OCI-LY7 (cell line): ENCODE measurements around the gene TOX4. TPM values are rescaled to one million over a fixed set of nuclear protein-coding genes. Genes with fewer than 3 reads are reported as not detected.

ENCODE experiments used
- BruUV-seq: library from RNA; stranded (reverse); fragments of 400-500 nt; replicated peaks from 2 replicates; lab custom pipeline; 2021; lab: Mats Ljungman, UMichigan
- CTCF ChIA-PET: fragments of 300-600 bp; sonication (Branson Sonifier 250); formaldehyde crosslinking; loops from one replicate; lab custom pipeline; 2022; ENCODE audit warnings: antibody characterized with exemption; ENCODE audit not compliant: unreplicated experiment; lab: Charles Lee
- POLR2A ChIA-PET: fragments of 300-600 bp; sonication (Branson Sonifier 250); formaldehyde crosslinking; loops from one replicate; lab custom pipeline; 2022; ENCODE audit warnings: antibody characterized with exemption; lab: Charles Lee
- DNase-seq: peaks from one replicate; pipeline ENCODE4 v3.0.0-alpha.2; 2015; ENCODE audit warnings: low spot score
- H2AFZ ChIP-seq: fragments of 200-600 bp; sonication (generic), shearing (Covaris generic); 2 replicates; pipeline ENCODE4 v1.6.1; 2014; ENCODE audit warnings: mild to moderate bottlenecking, antibody characterized with exemption, low read length, moderate library complexity
- H3K27ac ChIP-seq: fragments of 200-600 bp; sonication (generic); 2 replicates; pipeline ENCODE4 v1.5.1; 2014; ENCODE audit warnings: mixed run types, low read depth, mild to moderate bottlenecking, moderate library complexity, low read length, inconsistent platforms; ENCODE audit not compliant: poor library complexity, severe bottlenecking
- H3K36me3 ChIP-seq: fragments of 200-600 bp; sonication (generic); 2 replicates; pipeline ENCODE4 v1.6.1; 2014; ENCODE audit warnings: mild to moderate bottlenecking, antibody characterized with exemption, low read length, moderate library complexity, mixed read lengths; ENCODE audit not compliant: insufficient read depth
- H3K4me1 ChIP-seq: fragments of 200-600 bp; sonication (generic); 2 replicates; pipeline ENCODE4 v1.5.1; 2014; ENCODE audit warnings: mild to moderate bottlenecking, low read length; ENCODE audit not compliant: insufficient read depth, poor library complexity, severe bottlenecking
- H3K4me2 ChIP-seq: fragments of 200-600 bp; sonication (generic); 2 replicates; pipeline ENCODE4 v1.6.1; 2014; ENCODE audit warnings: mild to moderate bottlenecking, low read length
- H3K4me3 ChIP-seq: fragments of 200-600 bp; sonication (generic); 2 replicates; pipeline ENCODE4 v1.5.1; 2014; ENCODE audit warnings: mild to moderate bottlenecking, low read depth, low read length; ENCODE audit not compliant: poor library complexity, severe bottlenecking
- H3K79me2 ChIP-seq: fragments of 200-600 bp; sonication (generic); 2 replicates; pipeline ENCODE4 v1.6.1; 2016; ENCODE audit warnings: low read depth, mild to moderate bottlenecking, low read length, moderate library complexity, mixed read lengths; ENCODE audit not compliant: insufficient read depth
- H3K9me2 ChIP-seq: fragments of 200-600 bp; sonication (generic); 2 replicates; pipeline ENCODE4 v1.6.1; 2016; ENCODE audit warnings: mild to moderate bottlenecking, low read length, mixed read lengths; ENCODE audit not compliant: insufficient read depth
- H3K9me3 ChIP-seq: fragments of 200-600 bp; sonication (generic); 2 replicates; pipeline ENCODE4 v1.6.1; 2014; ENCODE audit warnings: mild to moderate bottlenecking, mixed run types, low read length, mixed read lengths
- H4K20me1 ChIP-seq: fragments of 200-600 bp; sonication (generic); 2 replicates; pipeline ENCODE4 v1.6.1; 2014; ENCODE audit warnings: mild to moderate bottlenecking, antibody characterized with exemption, low read length, moderate library complexity, mixed read lengths; ENCODE audit not compliant: insufficient read depth
- CTCF ChIP-seq: fragments of 200-600 bp; sonication (generic); conservative IDR thresholded peaks from 2 replicates; pipeline ENCODE4 v1.5.1; 2014; ENCODE audit warnings: mild to moderate bottlenecking, antibody characterized with exemption, low read length, moderate library complexity, mixed read lengths
- EZH2phosphoT487 ChIP-seq: fragments of 200-600 bp; sonication (generic); IDR thresholded peaks from 2 replicates; pipeline ENCODE4 v1.6.1; 2018; ENCODE audit warnings: low read depth, borderline replicate concordance, mild to moderate bottlenecking, mixed run types, antibody characterized with exemption, low read length, moderate library complexity, mixed read lengths
- intact Hi-C: fragments of 100-400 bp; cut with micrococcal nuclease; formaldehyde crosslinking; loops from one replicate; pipeline ENCODE4 v1.10.0; 2022; ENCODE audit not compliant: unreplicated experiment
- total RNA-seq, 2 experiments: library from RNA; depleted of rRNA in 1 of 2; stranded (reverse); fragments of >200 nt in 1 of 2; shearing (Covaris generic) in 1 of 2; gene quantifications; 2 replicates each; pipeline ENCODE4 v1.2.3, GENCODE V29; 2014 to 2022

Gene TOX4
- total RNA-seq, 2 experiments from 2014 or later = 26.1 to 65.4 TPM

- no peaks in the 10 kb centered on the region for H3K9me2 ChIP-seq
- TF ChIP-seq CTCF (no peak), EZH2phosphoT487 (no peak)
- no peaks in the 10 kb centered on the region for H4K20me1 ChIP-seq
- peak; percentile 66 for DNase-seq
- peak within 1 kb of the TSS; percentile 80 for H3K4me2 ChIP-seq
- intact Hi-C loops = no loop called here
- H3K27ac ChIP-seq = peak within 1 kb of the TSS; percentile 81
- H3K4me3 ChIP-seq = peak within 1 kb of the TSS; percentile 83
- peak within 1 kb of the TSS; percentile 62 for H2AFZ ChIP-seq
- CTCF ChIA-PET = interaction anchor here (0.6 to 1.4 kb wide), 9 partner anchors 12 to 1452 kb away, joined by 3 to 15 read pairs (median 6); partner anchors contain the start of gene METTL3
- no TSS peak for BruUV-seq
- POLR2A ChIA-PET = interaction anchor here (0.6 to 3.3 kb wide), 17 partner anchors 8 to 1226 kb away, joined by 3 to 33 read pairs (median 6); partner anchors contain the start of genes CHD8 and METTL3
- peaks cover 45% of the 10 kb centered on the region for H3K4me1 ChIP-seq
- H3K79me2 ChIP-seq = no peaks in the 10 kb centered on the region
- no peaks in the 10 kb centered on the region for H3K9me3 ChIP-seq
- H3K36me3 ChIP-seq = no peaks in the 10 kb centered on the region
Measured at GRCh38 chr14:21525962-21526671, 49.1 kb downstream of the TOX4 start, which contains the start of gene SALL2. TSS of gene SALL2 (minus strand) at chr14:21526346. CDS start at chr14:21526127, 219 bp downstream.

GRCh38 chr14:21526672-21527317 is 49.8 kb downstream of the TOX4 start:
- H2AFZ ChIP-seq = peak overlapping the region; percentile 62
- no peaks in the 10 kb centered on the region for H3K36me3 ChIP-seq
- TF ChIP-seq CTCF (no peak), EZH2phosphoT487 (no peak)
- H3K9me3 ChIP-seq = no peaks in the 10 kb centered on the region
- intact Hi-C loops = loop anchor here (1.0 kb wide), 1 partner anchor 15 kb away; the partner anchor contains the start of gene METTL3
- ChIA-PET CTCF (interaction anchor here (0.6 to 1.4 kb wide), 7 partner anchors 12 to 229 kb away, joined by 3 to 15 read pairs (median 7); partner anchors contain the start of gene METTL3), POLR2A (interaction anchor here (0.6 to 3.3 kb wide), 19 partner anchors 7 to 755 kb away, joined by 3 to 33 read pairs (median 6); partner anchors contain the start of genes ARHGEF40, CHD8 and METTL3)
- no TSS peak for BruUV-seq
- H3K27ac ChIP-seq = peak overlapping the region; percentile 81
- H3K4me3 ChIP-seq = peak overlapping the region; percentile 83
- H3K79me2 ChIP-seq = no peaks in the 10 kb centered on the region
- no peaks in the 10 kb centered on the region for H4K20me1 ChIP-seq
- H3K4me2 ChIP-seq = peak overlapping the region; percentile 80
- peak; percentile 89 for DNase-seq
- no peaks in the 10 kb centered on the region for H3K9me2 ChIP-seq
- peaks cover 45% of the 10 kb centered on the region for H3K4me1 ChIP-seq
